ENCODE results near the gene ALPP.
"Not testable (repeated sequence)": the region's sequence is repeated elsewhere in the genome, so short reads cannot be mapped to it uniquely, and the experiment has no call there.

Gene ALPP

DNA sequence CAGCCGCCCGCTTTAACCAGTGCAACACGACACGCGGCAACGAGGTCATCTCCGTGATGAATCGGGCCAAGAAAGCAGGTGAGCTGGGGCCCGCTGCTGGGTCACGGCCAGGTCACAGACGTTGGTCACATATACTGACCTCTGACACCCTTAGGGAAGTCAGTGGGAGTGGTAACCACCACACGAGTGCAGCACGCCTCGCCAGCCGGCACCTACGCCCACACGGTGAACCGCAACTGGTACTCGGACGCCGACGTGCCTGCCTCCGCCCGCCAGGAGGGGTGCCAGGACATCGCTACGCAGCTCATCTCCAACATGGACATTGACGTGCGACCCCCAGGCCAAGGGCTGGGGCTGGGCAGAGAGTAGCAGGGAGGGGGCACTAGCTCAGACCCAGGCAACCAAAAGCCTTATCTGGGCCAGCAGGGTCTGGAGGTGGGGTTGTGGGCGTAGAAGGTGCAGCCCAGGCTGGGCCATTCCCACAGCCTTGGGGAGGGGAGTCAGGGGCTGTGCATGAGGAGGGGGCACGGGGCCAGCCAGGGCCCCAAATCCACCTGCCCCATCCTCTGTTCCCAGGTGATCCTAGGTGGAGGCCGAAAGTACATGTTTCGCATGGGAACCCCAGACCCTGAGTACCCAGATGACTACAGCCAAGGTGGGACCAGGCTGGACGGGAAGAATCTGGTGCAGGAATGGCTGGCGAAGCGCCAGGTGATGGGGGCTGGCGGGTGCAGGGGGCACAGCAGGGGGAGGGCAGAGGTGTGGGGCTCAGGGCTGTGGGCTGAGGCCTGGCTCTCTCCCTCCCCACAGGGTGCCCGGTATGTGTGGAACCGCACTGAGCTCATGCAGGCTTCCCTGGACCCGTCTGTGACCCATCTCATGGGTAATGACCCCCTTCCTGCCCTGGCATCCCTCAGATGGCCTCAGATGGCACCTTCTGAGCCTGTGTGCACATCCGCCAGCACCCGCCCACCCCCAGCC lies 1.3 kb downstream of the ALPP start:
- FAIRE-seq; DNase-seq (ENCODE audit: low spot score): not testable (repeated sequence)

DNA sequence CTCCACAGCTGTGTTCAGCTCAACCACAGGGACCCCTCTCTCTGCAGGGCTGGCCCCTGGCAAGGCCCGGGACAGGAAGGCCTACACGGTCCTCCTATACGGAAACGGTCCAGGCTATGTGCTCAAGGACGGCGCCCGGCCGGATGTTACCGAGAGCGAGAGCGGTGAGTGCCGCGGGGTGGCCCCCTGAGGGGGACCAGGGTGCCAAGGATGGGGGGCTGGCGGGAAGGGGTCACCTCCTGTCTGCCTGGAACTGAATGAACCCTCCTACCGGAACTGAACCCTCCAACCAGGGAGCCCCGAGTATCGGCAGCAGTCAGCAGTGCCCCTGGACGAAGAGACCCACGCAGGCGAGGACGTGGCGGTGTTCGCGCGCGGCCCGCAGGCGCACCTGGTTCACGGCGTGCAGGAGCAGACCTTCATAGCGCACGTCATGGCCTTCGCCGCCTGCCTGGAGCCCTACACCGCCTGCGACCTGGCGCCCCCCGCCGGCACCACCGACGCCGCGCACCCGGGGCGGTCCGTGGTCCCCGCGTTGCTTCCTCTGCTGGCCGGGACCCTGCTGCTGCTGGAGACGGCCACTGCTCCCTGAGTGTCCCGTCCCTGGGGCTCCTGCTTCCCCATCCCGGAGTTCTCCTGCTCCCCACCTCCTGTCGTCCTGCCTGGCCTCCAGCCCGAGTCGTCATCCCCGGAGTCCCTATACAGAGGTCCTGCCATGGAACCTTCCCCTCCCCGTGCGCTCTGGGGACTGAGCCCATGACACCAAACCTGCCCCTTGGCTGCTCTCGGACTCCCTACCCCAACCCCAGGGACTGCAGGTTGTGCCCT lies 2.9 kb downstream of the ALPP start:
- not testable (repeated sequence) for FAIRE-seq; DNase-seq (ENCODE audit: low spot score)

DNA sequence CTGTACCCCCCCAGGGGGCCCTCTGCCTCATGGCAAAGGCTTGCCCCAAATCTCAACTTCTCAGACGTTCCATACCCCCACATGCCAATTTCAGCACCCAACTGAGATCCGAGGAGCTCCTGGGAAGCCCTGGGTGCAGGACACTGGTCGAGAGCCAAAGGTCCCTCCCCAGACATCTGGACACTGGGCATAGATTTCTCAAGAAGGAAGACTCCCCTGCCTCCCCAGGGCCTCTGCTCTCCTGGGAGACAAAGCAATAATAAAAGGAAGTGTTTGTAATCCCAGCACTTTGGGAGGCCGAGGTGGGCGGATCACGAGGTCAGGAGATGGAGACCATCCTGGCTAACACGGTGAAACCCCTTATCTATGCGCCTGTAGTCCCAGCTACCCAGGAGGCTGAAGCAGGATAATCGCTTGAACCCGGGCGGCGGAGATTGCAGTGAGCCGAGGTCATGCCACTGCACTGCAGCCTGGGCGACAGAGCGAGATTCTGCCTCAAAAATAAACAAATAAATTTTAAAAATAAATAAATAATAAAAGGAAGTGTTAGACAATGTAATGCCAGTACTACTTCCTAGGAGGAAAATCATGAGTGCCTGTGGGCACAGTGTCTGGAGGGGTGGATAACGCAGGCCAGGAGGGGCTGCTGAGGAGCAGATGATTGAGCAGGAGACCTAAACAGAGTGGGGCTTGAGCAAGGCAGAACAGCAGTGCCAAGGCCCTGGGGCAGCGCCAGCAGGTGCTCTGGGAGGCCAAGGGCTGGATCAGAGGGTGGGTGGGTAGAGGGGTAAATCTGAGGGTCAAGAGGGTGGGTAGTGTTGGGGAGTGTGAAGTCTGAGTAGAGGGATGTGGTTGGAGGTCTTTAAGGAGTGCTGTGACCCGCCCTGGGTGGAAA lies 4.0 kb downstream of the ALPP start:
- FAIRE-seq (no peak), DNase-seq (ENCODE audit: low spot score) (no peak)

DNA sequence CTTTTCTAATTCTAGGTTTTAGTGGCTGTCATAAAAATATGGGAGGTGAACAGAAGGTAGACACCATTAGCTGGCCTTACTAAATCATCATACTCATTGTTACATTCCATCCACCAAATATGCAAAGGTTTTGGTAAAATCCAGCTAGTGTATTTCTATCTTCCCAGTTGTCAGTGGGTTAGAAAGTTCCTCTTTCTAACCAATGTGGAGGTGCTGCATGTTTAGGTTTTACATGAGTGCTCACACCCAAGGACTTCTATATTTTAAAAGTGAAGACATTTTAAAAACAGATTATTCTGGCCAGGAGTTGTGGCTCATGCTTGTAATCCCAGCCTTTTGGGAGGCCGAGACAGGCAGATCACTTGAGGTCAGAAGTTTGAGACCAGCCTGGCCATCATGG lies 5.9 kb downstream of the ALPP start:
- DNase-seq (ENCODE audit: low spot score) (no peak), FAIRE-seq (no peak)

DNA sequence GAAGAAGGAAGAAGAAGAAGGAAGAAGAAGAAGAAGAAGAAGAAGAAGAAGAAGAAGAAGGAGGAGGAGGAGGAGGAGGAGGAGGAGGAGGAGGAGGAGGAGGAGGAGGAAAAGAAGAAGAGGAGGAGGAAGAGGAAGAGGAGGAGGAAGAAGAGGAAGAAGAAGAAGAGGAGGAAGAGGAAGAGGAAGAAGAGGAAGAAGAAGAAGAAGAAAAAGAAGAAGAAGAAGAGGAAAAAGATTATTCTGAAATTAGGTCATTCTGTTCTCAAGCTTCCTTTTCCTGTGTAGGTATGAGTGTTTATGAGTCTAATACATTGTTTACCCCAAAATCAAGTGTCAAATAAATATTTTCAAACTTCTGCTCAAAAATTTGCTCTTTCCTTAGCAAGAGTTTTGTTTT lies 6.5 kb downstream of the ALPP start:
- DNase-seq (ENCODE audit: low spot score); FAIRE-seq: not testable (repeated sequence)

DNA sequence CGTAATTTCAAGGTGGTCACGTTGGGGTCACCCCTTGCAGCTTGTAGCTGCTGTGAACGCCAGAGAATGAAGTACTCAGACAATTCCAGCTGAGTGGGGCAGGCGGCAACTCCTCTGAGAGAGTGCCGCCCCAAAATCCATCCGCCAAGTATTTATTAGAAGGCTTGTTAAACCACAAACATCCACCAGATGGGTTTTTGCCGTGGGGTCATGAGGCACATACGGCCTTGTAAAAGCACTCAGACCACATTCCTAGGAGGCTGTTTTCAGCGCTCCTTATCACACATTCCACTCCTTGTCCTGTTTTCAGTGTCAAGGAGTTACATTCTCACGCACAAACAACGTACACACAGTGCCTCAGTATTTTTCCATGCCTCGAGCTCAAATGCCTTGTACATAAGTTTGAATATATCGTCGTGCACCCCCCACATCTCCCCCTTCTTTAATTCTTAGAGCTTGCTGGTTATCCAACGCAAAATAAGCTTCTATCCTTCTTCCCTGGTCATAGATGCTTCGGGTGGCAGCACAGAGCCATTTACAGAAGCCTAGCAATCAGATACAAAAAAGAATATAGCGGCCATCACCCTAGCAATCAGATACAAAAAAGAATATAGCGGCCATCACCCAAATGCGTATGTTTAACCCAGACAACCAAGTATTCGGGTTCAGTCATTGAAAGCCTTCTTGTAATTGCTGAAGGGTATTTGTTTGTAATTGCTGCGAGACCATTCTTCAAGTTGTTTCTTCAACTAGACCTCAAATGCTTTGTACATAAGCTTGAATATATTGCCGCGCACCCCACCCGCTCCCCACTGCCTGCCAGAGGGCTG lies 7.3 kb downstream of the ALPP start:
- FAIRE-seq (peak; percentile 40), DNase-seq (ENCODE audit: low spot score) (peak; percentile 76)

DNA sequence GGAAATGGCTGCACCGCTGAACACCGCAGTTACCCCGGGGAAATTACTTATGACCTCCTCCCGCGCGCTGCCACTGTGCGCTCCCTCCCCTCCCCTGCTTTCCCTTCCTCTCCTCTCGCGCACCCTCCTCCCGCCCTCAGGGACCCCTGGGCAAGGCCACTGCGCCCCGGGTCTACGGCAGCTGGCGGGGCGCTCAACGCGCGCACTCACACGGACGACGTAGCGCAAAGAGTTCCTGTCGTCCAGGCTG lies 7.9 kb downstream of the ALPP start:
- DNase-seq (ENCODE audit: low spot score) (no peak), FAIRE-seq (peak; percentile 27)

DNA sequence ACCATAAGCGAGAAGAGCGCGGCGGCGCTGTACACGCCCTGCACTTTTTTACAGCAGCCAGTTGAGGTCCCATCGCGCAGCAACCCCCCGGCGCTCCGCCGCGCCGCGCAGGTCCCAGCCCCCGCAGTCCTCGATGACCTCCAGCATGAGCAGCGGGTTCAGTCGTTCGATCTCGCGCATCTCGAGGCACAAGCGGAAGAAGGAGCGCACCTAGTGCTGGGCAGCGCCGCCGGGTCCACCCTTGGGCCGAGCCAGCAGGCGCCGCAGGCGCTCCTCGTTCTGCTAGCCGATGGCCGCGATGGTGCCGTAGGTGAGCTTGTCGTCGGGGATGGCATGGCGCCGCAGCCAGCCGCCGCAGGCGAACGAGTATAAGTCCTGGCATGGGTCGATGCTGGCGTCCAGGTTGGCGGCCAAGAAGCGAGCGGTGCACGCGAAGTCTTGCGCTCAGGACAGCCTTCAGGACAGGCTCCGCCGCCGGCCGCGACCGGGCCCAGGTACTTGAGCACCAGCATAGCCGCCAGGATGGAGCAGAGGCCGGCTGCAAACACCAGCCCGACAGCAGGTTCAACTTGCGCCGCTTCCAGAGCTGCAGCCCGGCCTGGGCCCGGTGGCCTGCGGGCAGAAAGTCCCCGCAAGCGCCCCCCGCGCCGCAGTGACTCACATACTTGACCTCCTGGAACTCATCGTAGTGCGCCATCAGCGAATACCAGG lies 8.3 kb downstream of the ALPP start:
- no peak for DNase-seq (ENCODE audit: low spot score)
- FAIRE-seq: no peak

DNA sequence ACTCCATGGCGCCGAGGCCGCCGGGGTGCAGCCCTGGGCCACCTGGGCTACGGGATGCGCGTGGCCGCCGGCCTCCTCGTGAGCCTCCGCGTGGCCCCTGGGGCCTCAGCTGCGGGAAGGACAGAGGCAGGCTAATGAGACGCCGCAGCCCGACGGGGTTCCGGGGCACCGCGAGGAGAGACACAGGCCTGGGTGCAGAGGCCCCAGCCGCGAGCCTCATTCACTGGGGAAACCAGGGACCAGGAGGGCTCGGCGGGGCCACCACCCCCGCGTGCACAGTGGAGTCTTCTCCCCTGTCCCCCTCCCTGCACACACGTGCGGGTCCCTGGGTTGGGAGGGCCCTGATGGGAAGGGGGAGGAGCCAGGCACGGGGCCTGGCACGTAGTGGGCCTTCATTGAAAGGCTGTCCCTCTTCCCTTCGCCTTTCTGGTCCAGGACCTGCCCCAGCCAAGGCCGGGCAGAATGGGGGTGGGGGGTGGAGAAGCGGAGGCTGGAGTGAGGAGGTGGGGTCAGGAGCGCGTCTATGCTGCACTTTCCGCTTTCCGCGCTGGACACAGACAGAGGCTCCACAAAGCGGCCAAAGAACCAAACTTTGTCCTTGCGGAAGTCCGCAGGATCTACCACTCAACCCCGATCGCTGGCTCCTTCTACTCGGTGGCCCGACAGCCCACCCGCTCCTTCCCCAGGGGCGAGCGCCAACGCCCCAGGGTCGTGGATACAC lies 9.1 kb downstream of the ALPP start:
- FAIRE-seq (no peak), DNase-seq (ENCODE audit: low spot score) (no peak)

DNA sequence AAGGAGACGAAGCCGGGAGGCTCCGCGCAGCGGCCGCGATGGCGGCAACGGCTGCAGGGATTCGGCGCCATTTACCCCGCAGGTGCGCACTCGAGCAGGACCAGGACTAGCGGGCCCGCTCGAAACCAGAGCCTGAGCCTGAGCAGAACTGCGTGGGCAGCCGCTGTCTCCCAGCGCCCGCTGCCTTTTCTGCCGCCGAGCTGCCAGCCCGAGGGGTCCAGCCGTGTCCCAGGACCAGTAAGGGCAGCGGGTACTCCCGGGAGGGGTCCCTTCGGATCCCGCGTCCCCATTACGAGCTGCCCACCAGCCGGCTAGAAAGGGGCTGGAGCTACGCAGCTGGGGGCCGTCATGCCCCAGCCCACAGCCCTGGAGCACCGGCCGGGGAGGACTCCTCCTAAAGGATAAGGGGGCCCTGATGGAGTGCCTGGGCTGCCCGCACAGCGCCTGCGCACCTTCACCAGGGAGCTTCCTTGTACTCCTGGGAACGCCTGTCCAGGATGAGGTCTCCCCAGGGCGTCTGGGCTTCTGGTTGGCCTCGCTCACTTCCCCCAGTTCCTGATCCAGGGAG lies 9.9 kb downstream of the ALPP start:
- DNase-seq (ENCODE audit: low spot score) (no peak), FAIRE-seq (no peak)

DNA sequence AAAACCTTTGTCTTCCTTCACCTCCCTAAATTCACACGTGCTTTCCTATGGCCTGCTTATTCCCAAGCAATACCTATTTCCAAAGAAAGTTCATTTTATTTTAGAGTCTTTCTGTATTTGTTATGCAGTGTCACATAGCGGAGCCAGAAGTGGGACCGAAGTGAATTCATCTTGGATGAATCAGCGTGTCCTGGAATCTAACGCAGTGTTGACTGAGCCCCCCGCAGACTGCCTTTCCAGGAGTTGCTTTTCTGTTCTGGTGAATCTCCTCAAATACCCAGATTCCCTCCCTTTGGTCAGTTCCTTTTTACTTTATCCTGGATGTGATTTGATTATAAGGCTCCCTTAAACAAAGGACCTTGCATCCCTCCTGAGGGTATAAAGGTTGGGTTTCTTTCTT lies 10.8 kb downstream of the ALPP start:
- FAIRE-seq (no peak), DNase-seq (ENCODE audit: low spot score) (peak; percentile 51)

DNA sequence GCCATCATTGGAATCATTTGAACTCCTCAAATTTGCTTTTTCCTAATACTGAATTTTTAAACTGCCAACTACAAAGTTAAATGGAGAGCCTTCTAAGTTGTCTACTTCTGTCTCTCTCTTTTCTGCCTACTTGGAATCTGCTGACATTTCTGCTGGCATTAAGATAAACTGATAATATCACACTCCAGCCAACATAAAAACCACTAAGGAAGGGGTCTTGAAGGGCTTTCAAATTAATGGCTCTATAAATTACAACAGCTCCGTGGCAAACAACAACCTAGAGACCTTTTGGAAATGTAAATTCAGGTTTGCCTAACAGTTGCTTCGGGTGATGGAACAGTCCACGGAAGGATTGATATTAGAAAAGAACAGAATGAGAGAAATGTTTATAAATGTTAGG lies 12.1 kb downstream of the ALPP start:
- DNase-seq (ENCODE audit: low spot score): no peak
- FAIRE-seq: no peak

DNA sequence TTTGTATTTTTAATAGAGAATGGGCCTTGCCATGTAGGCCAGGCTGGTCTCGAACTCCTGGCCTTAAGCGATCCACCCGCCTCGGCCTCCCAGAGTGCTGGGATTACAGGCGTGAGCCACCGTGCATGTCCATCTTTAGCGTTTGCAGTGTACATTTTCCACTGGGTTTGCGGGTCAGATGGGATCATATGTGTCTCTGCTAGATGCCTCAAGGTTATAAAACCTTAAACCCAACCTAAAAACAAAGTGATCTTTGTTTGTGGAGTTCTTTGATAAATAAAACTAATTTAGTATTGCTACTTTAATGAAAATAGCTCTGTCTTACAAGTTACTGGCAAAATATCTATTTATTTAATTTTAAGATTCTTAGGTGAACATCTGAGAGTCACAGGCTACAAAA lies 15.0 kb downstream of the ALPP start:
- no peak for DNase-seq (ENCODE audit: low spot score)
- no peak for FAIRE-seq

DNA sequence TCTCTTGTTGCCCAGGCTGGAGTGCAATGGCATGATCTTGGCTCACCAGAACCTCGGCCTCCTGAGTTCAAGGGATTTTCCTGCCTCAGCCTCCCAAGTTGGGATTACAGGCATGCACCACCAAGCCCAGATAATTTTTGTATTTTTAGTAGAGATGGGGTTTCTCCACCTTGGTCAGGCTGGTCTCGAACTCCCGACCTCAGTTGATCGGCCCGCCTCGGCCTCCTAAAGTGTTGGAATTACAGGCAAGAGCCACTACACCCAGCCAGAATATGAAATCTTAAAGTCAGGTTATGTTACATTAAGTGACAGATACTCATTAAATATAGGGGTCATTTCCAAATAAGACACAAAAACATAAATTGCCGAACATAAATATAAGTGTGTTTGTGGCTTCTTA lies 15.9 kb downstream of the ALPP start:
- not testable (repeated sequence) for FAIRE-seq

DNA sequence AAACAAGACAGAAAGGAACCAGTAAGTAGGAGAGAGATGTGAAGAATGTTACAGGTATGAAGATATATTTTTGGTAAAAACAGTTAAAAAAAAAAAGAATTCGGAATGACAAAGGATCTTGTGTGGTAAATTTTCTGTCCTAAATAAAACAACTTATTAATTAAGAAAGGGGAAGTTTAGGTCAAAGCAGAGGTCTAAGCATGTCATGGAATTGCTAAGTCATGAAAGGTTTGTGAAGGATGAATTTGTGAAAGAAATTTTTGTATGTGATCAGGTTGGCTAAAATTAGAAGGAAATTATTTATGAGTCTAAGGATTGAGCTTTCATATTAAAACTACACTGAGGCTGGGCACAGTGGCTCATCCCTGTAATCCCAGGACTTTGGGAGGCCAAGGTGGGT lies 17.0 kb downstream of the ALPP start:
- DNase-seq (ENCODE audit: low spot score) (no peak), FAIRE-seq (no peak)

More for the DNA sequence above, 15.9 kb downstream of the ALPP start:
- not testable (repeated sequence) for DNase-seq (ENCODE audit: low spot score)

DNA sequence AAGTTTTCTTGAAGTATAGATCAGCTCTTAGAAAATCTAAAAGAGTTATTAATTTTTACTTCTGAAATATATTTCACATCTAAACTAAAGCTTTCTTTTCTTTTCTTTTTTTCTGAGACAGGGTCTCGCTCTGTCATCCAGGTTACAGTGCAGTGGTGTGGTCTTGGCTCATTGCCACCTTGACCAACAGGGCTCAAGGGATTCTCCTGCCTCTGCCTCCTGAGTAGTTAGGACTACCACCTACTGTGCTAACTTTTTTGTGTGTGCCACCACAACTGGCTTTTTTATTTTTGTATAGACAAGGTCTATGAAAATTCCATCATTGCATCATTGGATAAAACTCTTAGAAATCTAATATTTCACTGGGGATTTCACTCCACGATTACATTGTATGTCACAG lies 18.1 kb downstream of the ALPP start:
- no peak for FAIRE-seq

DNA sequence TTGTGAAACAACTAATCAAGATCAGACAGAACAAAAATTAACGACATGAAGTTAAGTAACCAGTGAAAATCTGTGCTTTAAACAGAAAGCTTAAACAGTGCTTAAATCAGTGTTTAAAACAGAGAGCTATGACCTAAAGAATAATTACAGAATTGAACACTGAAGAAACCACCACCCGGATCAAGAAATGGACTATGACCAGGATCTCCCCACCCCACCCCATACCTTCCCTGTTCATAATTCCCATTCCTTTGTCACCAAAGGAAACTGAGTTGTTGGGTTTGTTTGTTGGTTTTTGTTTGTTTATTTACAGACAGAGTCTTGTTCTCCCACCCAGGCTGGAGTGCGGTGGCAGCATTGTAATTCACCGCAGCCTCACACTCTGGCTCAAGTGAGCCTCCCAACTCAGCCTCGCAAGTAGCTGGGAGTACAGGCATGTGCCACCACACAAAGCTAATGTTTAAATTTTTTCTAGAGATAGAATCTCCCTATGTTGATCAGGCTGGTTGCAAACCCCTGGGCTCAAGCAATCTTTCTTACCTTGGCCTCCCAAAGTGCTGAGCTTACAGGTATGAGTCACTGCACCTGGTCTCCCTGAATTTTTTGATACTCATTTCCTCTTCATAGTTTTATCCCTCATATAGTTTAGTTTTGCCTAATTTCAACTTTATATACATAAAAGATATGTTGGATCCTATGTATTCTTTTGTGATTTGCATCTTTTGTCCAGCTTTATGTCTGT lies 19.9 kb downstream of the ALPP start:
- no peak for FAIRE-seq
- no peak for DNase-seq (ENCODE audit: low spot score)

More for the DNA sequence above, 18.1 kb downstream of the ALPP start:
- DNase-seq (ENCODE audit: low spot score): no peak
